ENCODE measurements around the gene HOXC9. TPM values are rescaled to one million over a fixed set of nuclear protein-coding genes. Genes with fewer than 3 reads are reported as not detected.
"Not testable (repeated sequence)": the region's sequence is repeated elsewhere in the genome, so short reads cannot be mapped to it uniquely, and the experiment has no call there.

HOXC9 gene
- total RNA-seq, 2 experiments from 2014 or later, result not detected

- Mint-ChIP-seq H3K27me3 (ENCODE audit: low read depth) (peaks cover 72% of the 10 kb centered on the region), H3K36me3 (ENCODE audit: low read depth) (no peaks in the 10 kb centered on the region), H3K4me3 (no peak overlapping the region), H3K9me3 (no peaks in the 10 kb centered on the region), H3K27ac (no peak overlapping the region), H3K4me1 (ENCODE audit: low read depth) (peaks cover 4% of the 10 kb centered on the region)
- CTCF ChIA-PET, result interaction anchor here (0.6 to 1.4 kb wide), 2 partner anchors 146 to 177 kb away, joined by 3 read pairs; no protein-coding TSS in a partner anchor
- intact Hi-C loops (cut with micrococcal nuclease), result no loop called here
- DNase-seq, result no peak
Measured at GRCh38 chr12:54038871-54039414, 39.0 kb downstream of the HOXC9 start.

- peaks cover 76% of the 10 kb centered on the region for H3K27me3 Mint-ChIP-seq (ENCODE audit: low read depth)
- CTCF ChIA-PET, result interaction anchor here (0.6 to 1.4 kb wide), 3 partner anchors 34 to 176 kb away, joined by 3 to 4 read pairs (median 3); no protein-coding TSS in a partner anchor
- no peak overlapping the region for H3K27ac Mint-ChIP-seq
- H3K36me3 Mint-ChIP-seq (ENCODE audit: low read depth), result no peaks in the 10 kb centered on the region
- DNase-seq, result no peak
- intact Hi-C loops (cut with micrococcal nuclease), result no loop called here
- H3K4me1 Mint-ChIP-seq (ENCODE audit: low read depth), result peaks cover 2% of the 10 kb centered on the region
- H3K9me3 Mint-ChIP-seq, result no peaks in the 10 kb centered on the region
- H3K4me3 Mint-ChIP-seq, result no peak overlapping the region
Measured at GRCh38 chr12:54039417-54040147, 39.6 kb downstream of the HOXC9 start.

GRCh38 chr12:54040148-54040494 lies 40.2 kb downstream of the HOXC9 start:
- H3K4me3 Mint-ChIP-seq, result no peak overlapping the region
- no peak for DNase-seq
- H3K27me3 Mint-ChIP-seq (ENCODE audit: low read depth), result peaks cover 77% of the 10 kb centered on the region
- no peaks in the 10 kb centered on the region for H3K36me3 Mint-ChIP-seq (ENCODE audit: low read depth)
- CTCF ChIA-PET, result interaction anchor here (0.9 to 2.1 kb wide), 4 partner anchors 31 to 168 kb away, joined by 3 to 9 read pairs (median 4); partner anchors contain the start of genes HOXC10 and HOXC8
- intact Hi-C loops (cut with micrococcal nuclease), result no loop called here
- no peaks in the 10 kb centered on the region for H3K4me1 Mint-ChIP-seq (ENCODE audit: low read depth)
- no peak overlapping the region for H3K27ac Mint-ChIP-seq
- no peaks in the 10 kb centered on the region for H3K9me3 Mint-ChIP-seq

GRCh38 chr12:54040648-54041047 lies 40.7 kb downstream of the HOXC9 start:
- H3K9me3 Mint-ChIP-seq, result no peaks in the 10 kb centered on the region
- intact Hi-C loops (cut with micrococcal nuclease), result no loop called here
- CTCF ChIA-PET, result interaction anchor here (0.6 to 2.1 kb wide), 6 partner anchors 32 to 539 kb away, joined by 3 to 9 read pairs (median 4); partner anchors contain the start of genes HOXC10 and HOXC8

GRCh38 chr12:54041097-54041690 lies 41.2 kb downstream of the HOXC9 start:
- CTCF ChIA-PET, result interaction anchor here (0.6 to 2.1 kb wide), 5 partner anchors 13 to 539 kb away, joined by 3 to 9 read pairs (median 3); partner anchors contain the start of genes HOXC10 and HOXC6
- Mint-ChIP-seq H3K4me1 (ENCODE audit: low read depth) (no peaks in the 10 kb centered on the region), H3K36me3 (ENCODE audit: low read depth) (no peaks in the 10 kb centered on the region), H3K4me3 (no peak overlapping the region), H3K9me3 (no peaks in the 10 kb centered on the region), H3K27ac (no peak overlapping the region), H3K27me3 (ENCODE audit: low read depth) (peaks cover 79% of the 10 kb centered on the region)
- intact Hi-C loops (cut with micrococcal nuclease), result no loop called here
- no peak for DNase-seq

More at GRCh38 chr12:54040648-54041047, 40.7 kb downstream of the HOXC9 start:
- DNase-seq, result no peak
- Mint-ChIP-seq H3K27me3 (ENCODE audit: low read depth) (peaks cover 79% of the 10 kb centered on the region), H3K4me3 (no peak overlapping the region), H3K27ac (no peak overlapping the region), H3K36me3 (ENCODE audit: low read depth) (no peaks in the 10 kb centered on the region), H3K4me1 (ENCODE audit: low read depth) (no peaks in the 10 kb centered on the region)

GRCh38 chr12:54042033-54042432 lies 42.1 kb downstream of the HOXC9 start:
- H3K4me3 Mint-ChIP-seq; H3K9me3 Mint-ChIP-seq; H3K4me1 Mint-ChIP-seq (ENCODE audit: low read depth); H3K27ac Mint-ChIP-seq; DNase-seq; H3K36me3 Mint-ChIP-seq (ENCODE audit: low read depth); intact Hi-C loops (cut with micrococcal nuclease): not testable (repeated sequence)
- H3K27me3 Mint-ChIP-seq (ENCODE audit: low read depth), result peaks cover 84% of the 10 kb centered on the region
- CTCF ChIA-PET, result interaction anchor here (2.1 kb wide), 1 partner anchor 166 kb away, joined by 9 read pairs; no protein-coding TSS in a partner anchor

GRCh38 chr12:54042970-54043853 lies 43.3 kb downstream of the HOXC9 start:
- no peak for DNase-seq
- CTCF ChIA-PET, result no interaction called here
- Mint-ChIP-seq H3K27me3 (ENCODE audit: low read depth) (peaks cover 84% of the 10 kb centered on the region), H3K9me3 (no peaks in the 10 kb centered on the region), H3K4me1 (ENCODE audit: low read depth) (peaks cover 7% of the 10 kb centered on the region), H3K27ac (no peak overlapping the region), H3K36me3 (ENCODE audit: low read depth) (no peaks in the 10 kb centered on the region), H3K4me3 (no peak overlapping the region)
- intact Hi-C loops (cut with micrococcal nuclease), result no loop called here

- H3K4me1 Mint-ChIP-seq (ENCODE audit: low read depth), result peaks cover 7% of the 10 kb centered on the region
- no peaks in the 10 kb centered on the region for H3K9me3 Mint-ChIP-seq
- H3K36me3 Mint-ChIP-seq (ENCODE audit: low read depth), result no peaks in the 10 kb centered on the region
- CTCF ChIA-PET, result interaction anchor here (1.7 kb wide), 1 partner anchor 12 kb away, joined by 6 read pairs; the partner anchor contains the start of gene HOXC5
- H3K4me3 Mint-ChIP-seq, result no peak overlapping the region
- H3K27me3 Mint-ChIP-seq (ENCODE audit: low read depth), result peaks cover 84% of the 10 kb centered on the region
- H3K27ac Mint-ChIP-seq, result no peak overlapping the region
- intact Hi-C loops (cut with micrococcal nuclease), result no loop called here
- no peak for DNase-seq
Measured at GRCh38 chr12:54044425-54045103, 44.6 kb downstream of the HOXC9 start.

GRCh38 chr12:54045401-54045800 lies 45.4 kb downstream of the HOXC9 start:
- Mint-ChIP-seq H3K4me3 (no peak overlapping the region), H3K36me3 (ENCODE audit: low read depth) (no peaks in the 10 kb centered on the region), H3K4me1 (ENCODE audit: low read depth) (peaks cover 7% of the 10 kb centered on the region), H3K27me3 (ENCODE audit: low read depth) (peaks cover 84% of the 10 kb centered on the region), H3K27ac (no peak overlapping the region), H3K9me3 (no peaks in the 10 kb centered on the region)
- CTCF ChIA-PET, result interaction anchor here (0.7 to 1.7 kb wide), 2 partner anchors 13 to 323 kb away, joined by 4 to 6 read pairs; partner anchors contain the start of gene HOXC5
- no peak for DNase-seq
- intact Hi-C loops (cut with micrococcal nuclease), result no loop called here

GRCh38 chr12:54045868-54046521 lies 46.0 kb downstream of the HOXC9 start:
- no peaks in the 10 kb centered on the region for H3K9me3 Mint-ChIP-seq
- H3K27ac Mint-ChIP-seq, result no peak overlapping the region
- H3K4me3 Mint-ChIP-seq, result no peak overlapping the region
- intact Hi-C loops (cut with micrococcal nuclease), result loop anchor here (1.0 kb wide), 1 partner anchor 8 kb away; no protein-coding TSS in a partner anchor
- DNase-seq, result no peak
- CTCF ChIA-PET, result interaction anchor here (0.7 to 1.7 kb wide), 2 partner anchors 13 to 322 kb away, joined by 4 to 6 read pairs; partner anchors contain the start of gene HOXC5
- H3K4me1 Mint-ChIP-seq (ENCODE audit: low read depth), result peaks cover 7% of the 10 kb centered on the region
- peaks cover 86% of the 10 kb centered on the region for H3K27me3 Mint-ChIP-seq (ENCODE audit: low read depth)
- H3K36me3 Mint-ChIP-seq (ENCODE audit: low read depth), result no peaks in the 10 kb centered on the region

GRCh38 chr12:54046809-54047159 lies 46.8 kb downstream of the HOXC9 start:
- Mint-ChIP-seq H3K9me3 (no peaks in the 10 kb centered on the region), H3K4me1 (ENCODE audit: low read depth) (peaks cover 11% of the 10 kb centered on the region), H3K36me3 (ENCODE audit: low read depth) (no peaks in the 10 kb centered on the region), H3K27me3 (ENCODE audit: low read depth) (peaks cover 88% of the 10 kb centered on the region), H3K4me3 (no peak overlapping the region), H3K27ac (no peak overlapping the region)
- CTCF ChIA-PET, result no interaction called here
- intact Hi-C loops (cut with micrococcal nuclease), result loop anchor here (1.0 kb wide), 1 partner anchor 8 kb away; no protein-coding TSS in a partner anchor
- DNase-seq, result no peak
